ENCODE data around the gene ADPRH.

DNA sequence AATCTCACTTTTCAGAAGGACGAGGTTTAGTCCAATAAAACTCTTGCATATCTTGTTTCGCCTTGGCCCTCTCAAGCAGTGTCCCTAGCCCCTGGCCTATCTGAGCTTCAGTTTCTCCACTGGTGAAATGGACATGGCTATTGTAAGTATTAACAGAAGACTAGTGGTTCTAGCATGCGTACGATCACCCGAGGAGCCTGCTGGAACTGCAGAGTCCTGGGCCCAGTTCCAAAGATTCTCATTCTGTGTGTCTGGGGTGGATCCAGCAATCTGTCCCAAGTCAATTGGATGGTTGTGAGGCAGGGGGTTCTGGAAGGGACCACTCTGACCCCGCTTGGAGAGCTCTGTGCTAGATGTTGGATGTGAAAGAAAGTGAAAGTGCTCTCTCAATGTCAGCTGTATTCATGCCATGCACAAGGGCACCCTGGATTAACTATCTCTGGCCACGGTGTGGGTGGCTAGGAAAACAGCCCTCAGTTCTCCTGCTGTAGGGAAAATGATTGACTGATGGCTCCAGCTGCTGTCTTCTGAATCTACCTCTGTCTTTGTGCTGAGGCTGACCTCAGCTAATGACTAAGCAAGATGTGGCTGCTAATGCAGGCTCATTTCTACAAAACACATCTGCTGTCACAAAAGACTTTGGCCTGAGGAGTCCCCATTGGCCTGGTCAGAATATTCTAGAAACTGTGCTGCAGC is 16.5 kb downstream of the ADPRH start:
- TF ChIP-seq, protein P1, sequence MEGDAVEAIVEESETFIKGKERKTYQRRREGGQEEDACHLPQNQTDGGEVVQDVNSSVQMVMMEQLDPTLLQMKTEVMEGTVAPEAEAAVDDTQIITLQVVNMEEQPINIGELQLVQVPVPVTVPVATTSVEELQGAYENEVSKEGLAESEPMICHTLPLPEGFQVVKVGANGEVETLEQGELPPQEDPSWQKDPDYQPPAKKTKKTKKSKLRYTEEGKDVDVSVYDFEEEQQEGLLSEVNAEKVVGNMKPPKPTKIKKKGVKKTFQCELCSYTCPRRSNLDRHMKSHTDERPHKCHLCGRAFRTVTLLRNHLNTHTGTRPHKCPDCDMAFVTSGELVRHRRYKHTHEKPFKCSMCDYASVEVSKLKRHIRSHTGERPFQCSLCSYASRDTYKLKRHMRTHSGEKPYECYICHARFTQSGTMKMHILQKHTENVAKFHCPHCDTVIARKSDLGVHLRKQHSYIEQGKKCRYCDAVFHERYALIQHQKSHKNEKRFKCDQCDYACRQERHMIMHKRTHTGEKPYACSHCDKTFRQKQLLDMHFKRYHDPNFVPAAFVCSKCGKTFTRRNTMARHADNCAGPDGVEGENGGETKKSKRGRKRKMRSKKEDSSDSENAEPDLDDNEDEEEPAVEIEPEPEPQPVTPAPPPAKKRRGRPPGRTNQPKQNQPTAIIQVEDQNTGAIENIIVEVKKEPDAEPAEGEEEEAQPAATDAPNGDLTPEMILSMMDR (IDR thresholded peaks at IDR 0.05), result no peak
- TF ChIP-seq POLR2A (IDR thresholded peaks at IDR 0.05) (no peak), EP300 (IDR thresholded peaks at IDR 0.05) (no peak)

Measured in ovary (tissue), 3 donors.